Neural cell (in vitro differentiated cells): ENCODE data around the gene NTN4. TPM values are rescaled to one million over a fixed set of nuclear protein-coding genes. Genes with fewer than 3 reads are reported as not detected.

Experiments used
- H2AFZ ChIP-seq: fragments of 200-600, 300-800 bp; sonication (generic), shearing (Covaris generic); 2 replicates; pipeline ENCODE4 v1.6.0; 2014; ENCODE audit warnings: low read depth, mild to moderate bottlenecking, antibody characterized with exemption, low read length, moderate library complexity
- H3F3A ChIP-seq: fragments of 200-600 bp; shearing (Covaris generic); 2 replicates; pipeline ENCODE4 v1.6.1; 2016; ENCODE audit warnings: mild to moderate bottlenecking, moderate library complexity, mixed read lengths, antibody characterized with exemption, low read length; ENCODE audit not compliant: insufficient read depth, poor library complexity, severe bottlenecking
- H3K27ac ChIP-seq: fragments of 200-600, 300-800 bp; sonication (generic), shearing (Covaris generic); 2 replicates; pipeline ENCODE4 v1.5.1; 2014; ENCODE audit warnings: mild to moderate bottlenecking, low read length, moderate library complexity
- H3K27me3 ChIP-seq: fragments of 300-800, 200-600 bp; sonication (generic), shearing (Covaris generic); 2 replicates; pipeline ENCODE4 v1.6.0; 2014; ENCODE audit warnings: mild to moderate bottlenecking, low read depth, low read length, moderate library complexity; ENCODE audit not compliant: insufficient read depth
- H3K36me3 ChIP-seq: fragments of 300-800, 200-600 bp; sonication (generic), shearing (Covaris generic); 2 replicates; pipeline ENCODE4 v1.5.1; 2014; ENCODE audit warnings: mild to moderate bottlenecking, antibody characterized with exemption, low read length, moderate library complexity; ENCODE audit not compliant: insufficient read depth
- H3K4me2 ChIP-seq: fragments of 300-800, 200-600 bp; sonication (generic), shearing (Covaris generic); 2 replicates; pipeline ENCODE4 v1.6.0; 2014; ENCODE audit warnings: mild to moderate bottlenecking, low read length
- H3K4me3 ChIP-seq: fragments of 300-800, 200-600 bp; sonication (generic), shearing (Covaris generic); 2 replicates; pipeline ENCODE4 v1.5.1; 2014; ENCODE audit warnings: mild to moderate bottlenecking, low read length, moderate library complexity
- H3K79me2 ChIP-seq: fragments of 200-600 bp; shearing (Covaris generic); replicated peaks from 2 replicates; pipeline ENCODE4 v1.6.0; 2014; ENCODE audit warnings: mild to moderate bottlenecking, low read length, moderate library complexity; ENCODE audit not compliant: insufficient read depth
- H3K9ac ChIP-seq: fragments of 300-800, 200-600 bp; sonication (generic), shearing (Covaris generic); 2 replicates; pipeline ENCODE4 v1.6.1; 2016; ENCODE audit warnings: mild to moderate bottlenecking, low read length, mixed read lengths
- H3K9me2 ChIP-seq: fragments of 200-600 bp; shearing (Covaris generic); 2 replicates; pipeline ENCODE4 v1.6.1; 2016; ENCODE audit warnings: mild to moderate bottlenecking, low read length, mixed read lengths; ENCODE audit not compliant: insufficient read depth
- H3K9me3 ChIP-seq: fragments of 200-600, 300-800 bp; sonication (generic), shearing (Covaris generic); 2 replicates; pipeline ENCODE4 v1.6.1; 2016; ENCODE audit warnings: mild to moderate bottlenecking, mixed run types, low read length, moderate library complexity, mixed read lengths
- H4K20me1 ChIP-seq: fragments of 200-600 bp; shearing (Covaris generic); 2 replicates; pipeline ENCODE4 v1.6.1; 2016; ENCODE audit warnings: mild to moderate bottlenecking, mixed run types; ENCODE audit not compliant: insufficient read depth
- EP300 ChIP-seq: fragments of 450-650 bp; conservative IDR thresholded peaks from 2 replicates; pipeline ENCODE4 v1.6.1; 2014; ENCODE audit warnings: antibody characterized with exemption, mild to moderate bottlenecking, moderate library complexity; ENCODE audit not compliant: poor library complexity, severe bottlenecking
- EZH2 ChIP-seq: fragments of 200-600, 300-800 bp; shearing (Covaris generic), sonication (generic); IDR thresholded peaks from 2 replicates; pipeline ENCODE4 v1.6.1; 2014; ENCODE audit warnings: antibody characterized with exemption, low read length, borderline replicate concordance, mild to moderate bottlenecking; ENCODE audit not compliant: insufficient read depth, poor library complexity, severe bottlenecking
- MXI1 ChIP-seq: fragments of 450-650 bp; conservative IDR thresholded peaks from 2 replicates; pipeline ENCODE4 v1.6.1; 2014; ENCODE audit warnings: antibody characterized with exemption, mild to moderate bottlenecking; ENCODE audit not compliant: poor library complexity, severe bottlenecking
- POLR2AphosphoS5 ChIP-seq: IDR thresholded peaks from 2 replicates; pipeline ENCODE4 v1.6.1; 2012
- RAD21 ChIP-seq: fragments of 450-650 bp; conservative IDR thresholded peaks from 2 replicates; pipeline ENCODE4 v1.6.1; 2014; ENCODE audit warnings: antibody characterized with exemption, mild to moderate bottlenecking, moderate library complexity
- SMC3 ChIP-seq: fragments of 450-650 bp; conservative IDR thresholded peaks from 2 replicates; pipeline ENCODE4 v1.6.1; 2014; ENCODE audit warnings: antibody characterized with exemption, mild to moderate bottlenecking, moderate library complexity; ENCODE audit not compliant: poor library complexity
- TAF1 ChIP-seq: IDR thresholded peaks from 2 replicates; pipeline ENCODE4 v1.6.1; 2012; ENCODE audit warnings: low read depth
- polyA plus RNA-seq: library from polyadenylated mRNA; depleted of rRNA; stranded (reverse); fragments of >200 nt; gene quantifications from 2 replicates; pipeline ENCODE4 v1.2.3, GENCODE V29; 2014
- TF ChIP-seq, protein P1 (sequence below): IDR thresholded peaks from 2 replicates; pipeline ENCODE4 v1.6.1; 2012; ENCODE audit warnings: borderline replicate concordance
- TF ChIP-seq, protein P2 (sequence below): fragments of 450-650 bp; IDR thresholded peaks from 2 replicates; pipeline ENCODE4 v1.5.1; 2014; ENCODE audit warnings: antibody characterized with exemption, mild to moderate bottlenecking, moderate library complexity; ENCODE audit not compliant: poor library complexity, severe bottlenecking

NTN4 gene
- polyA plus RNA-seq, 1 donor from 2014 or later: 12.4 TPM

DNA sequence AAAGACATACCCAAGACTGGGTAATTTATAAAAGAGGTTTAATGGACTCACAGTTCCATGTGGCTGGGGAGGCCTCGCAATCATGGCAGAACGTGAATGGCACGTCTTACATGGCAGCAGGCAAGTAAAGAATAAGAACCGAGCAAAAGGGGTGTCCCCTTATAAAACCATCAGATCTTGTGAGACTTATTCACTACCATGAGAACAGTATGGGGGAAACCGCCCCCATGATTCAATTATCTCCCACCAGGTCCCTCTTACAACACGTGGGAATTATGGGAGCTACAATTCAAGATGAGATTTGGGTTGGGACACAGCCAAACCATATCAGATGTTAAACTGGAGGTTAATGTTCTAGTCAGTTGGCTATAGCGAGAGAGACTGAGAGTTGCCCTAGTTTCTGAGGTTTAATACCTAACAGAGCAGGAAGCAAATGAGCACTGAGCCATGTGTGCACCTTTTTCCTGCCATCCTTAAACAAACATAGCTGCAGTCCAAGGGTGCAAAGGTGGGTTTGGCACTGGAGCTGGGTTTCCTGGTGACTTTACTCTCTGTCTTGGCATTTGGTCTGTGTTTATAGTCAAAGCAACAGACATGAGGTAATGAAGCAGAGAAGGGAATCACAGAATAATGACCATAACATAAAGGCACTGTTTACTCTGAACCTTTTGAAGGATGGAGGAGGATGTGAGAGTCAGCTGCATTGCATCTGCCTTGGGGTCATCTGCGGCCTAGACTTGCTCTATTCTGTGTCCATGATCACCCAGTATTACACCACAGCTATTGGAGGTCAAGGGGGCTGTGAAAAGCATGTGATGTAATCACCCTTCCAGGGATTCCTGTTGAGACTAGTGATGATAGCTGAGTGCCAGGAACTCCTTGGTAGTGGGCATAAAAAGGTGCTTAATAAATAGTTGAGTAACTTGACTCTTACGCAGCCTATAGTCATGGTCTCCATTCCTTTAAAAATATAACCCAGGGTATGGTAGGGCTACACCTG lies 155.6 kb downstream of the NTN4 start:
- H3K79me2 ChIP-seq: no peaks in the 10 kb centered on the region
- H2AFZ ChIP-seq: no peak overlapping the region
- no peaks in the 10 kb centered on the region for H4K20me1 ChIP-seq
- H3K4me3 ChIP-seq: no peak overlapping the region
- no peak overlapping the region for H3K27ac ChIP-seq
- no peak overlapping the region for H3K4me2 ChIP-seq
- H3K9me2 ChIP-seq: no peaks in the 10 kb centered on the region
- H3K27me3 ChIP-seq: no peaks in the 10 kb centered on the region
- no peaks in the 10 kb centered on the region for H3F3A ChIP-seq
- no peak for TF ChIP-seq TAF1
- TF ChIP-seq, protein P1, sequence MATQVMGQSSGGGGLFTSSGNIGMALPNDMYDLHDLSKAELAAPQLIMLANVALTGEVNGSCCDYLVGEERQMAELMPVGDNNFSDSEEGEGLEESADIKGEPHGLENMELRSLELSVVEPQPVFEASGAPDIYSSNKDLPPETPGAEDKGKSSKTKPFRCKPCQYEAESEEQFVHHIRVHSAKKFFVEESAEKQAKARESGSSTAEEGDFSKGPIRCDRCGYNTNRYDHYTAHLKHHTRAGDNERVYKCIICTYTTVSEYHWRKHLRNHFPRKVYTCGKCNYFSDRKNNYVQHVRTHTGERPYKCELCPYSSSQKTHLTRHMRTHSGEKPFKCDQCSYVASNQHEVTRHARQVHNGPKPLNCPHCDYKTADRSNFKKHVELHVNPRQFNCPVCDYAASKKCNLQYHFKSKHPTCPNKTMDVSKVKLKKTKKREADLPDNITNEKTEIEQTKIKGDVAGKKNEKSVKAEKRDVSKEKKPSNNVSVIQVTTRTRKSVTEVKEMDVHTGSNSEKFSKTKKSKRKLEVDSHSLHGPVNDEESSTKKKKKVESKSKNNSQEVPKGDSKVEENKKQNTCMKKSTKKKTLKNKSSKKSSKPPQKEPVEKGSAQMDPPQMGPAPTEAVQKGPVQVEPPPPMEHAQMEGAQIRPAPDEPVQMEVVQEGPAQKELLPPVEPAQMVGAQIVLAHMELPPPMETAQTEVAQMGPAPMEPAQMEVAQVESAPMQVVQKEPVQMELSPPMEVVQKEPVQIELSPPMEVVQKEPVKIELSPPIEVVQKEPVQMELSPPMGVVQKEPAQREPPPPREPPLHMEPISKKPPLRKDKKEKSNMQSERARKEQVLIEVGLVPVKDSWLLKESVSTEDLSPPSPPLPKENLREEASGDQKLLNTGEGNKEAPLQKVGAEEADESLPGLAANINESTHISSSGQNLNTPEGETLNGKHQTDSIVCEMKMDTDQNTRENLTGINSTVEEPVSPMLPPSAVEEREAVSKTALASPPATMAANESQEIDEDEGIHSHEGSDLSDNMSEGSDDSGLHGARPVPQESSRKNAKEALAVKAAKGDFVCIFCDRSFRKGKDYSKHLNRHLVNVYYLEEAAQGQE: no peak
- H3K9me3 ChIP-seq: peaks cover 4% of the 10 kb centered on the region
- H3K36me3 ChIP-seq: no peaks in the 10 kb centered on the region
- no peak overlapping the region for H3K9ac ChIP-seq

DNA sequence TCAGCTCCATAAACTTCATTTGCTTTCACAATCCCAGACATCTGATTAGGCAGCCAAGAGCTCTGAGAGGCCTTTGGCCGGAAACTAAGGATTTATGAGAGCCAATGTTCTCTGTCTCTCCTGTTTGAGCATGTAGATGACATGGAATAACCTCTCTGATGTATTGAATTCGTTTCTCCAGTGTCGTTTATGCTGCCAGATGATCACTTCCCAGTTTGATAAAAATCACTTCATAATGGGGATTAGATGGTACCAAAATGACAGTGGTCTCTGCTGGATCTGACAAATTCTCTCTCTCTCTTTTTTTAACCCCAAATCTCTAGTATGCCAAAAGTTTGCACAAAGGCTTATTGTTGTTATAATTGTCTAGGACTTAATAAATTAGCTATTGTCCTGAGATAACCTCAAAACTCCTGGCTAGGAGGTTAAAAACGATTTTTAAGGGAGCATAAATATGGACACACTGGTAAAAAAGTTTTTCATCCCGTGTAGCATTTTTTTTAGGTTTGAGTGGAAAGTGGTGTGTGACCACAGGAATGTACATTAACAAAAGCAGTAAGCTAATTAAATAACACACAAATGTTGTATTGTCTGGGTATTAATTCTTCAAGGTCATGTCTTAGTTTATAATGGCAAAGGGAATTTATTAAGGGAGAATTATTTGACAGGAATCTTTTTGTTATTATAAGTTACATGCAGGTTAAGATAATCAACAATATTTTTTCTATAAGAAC lies 156.7 kb downstream of the NTN4 start:
- no peak for TF ChIP-seq TAF1
- no peak for TF ChIP-seq EP300
- no peak for TF ChIP-seq MXI1
- TF ChIP-seq EZH2: no peak
- no peak for TF ChIP-seq POLR2AphosphoS5
- TF ChIP-seq RAD21: no peak
- TF ChIP-seq, protein P1: no peak
- no peak for TF ChIP-seq SMC3
- TF ChIP-seq, protein P2, sequence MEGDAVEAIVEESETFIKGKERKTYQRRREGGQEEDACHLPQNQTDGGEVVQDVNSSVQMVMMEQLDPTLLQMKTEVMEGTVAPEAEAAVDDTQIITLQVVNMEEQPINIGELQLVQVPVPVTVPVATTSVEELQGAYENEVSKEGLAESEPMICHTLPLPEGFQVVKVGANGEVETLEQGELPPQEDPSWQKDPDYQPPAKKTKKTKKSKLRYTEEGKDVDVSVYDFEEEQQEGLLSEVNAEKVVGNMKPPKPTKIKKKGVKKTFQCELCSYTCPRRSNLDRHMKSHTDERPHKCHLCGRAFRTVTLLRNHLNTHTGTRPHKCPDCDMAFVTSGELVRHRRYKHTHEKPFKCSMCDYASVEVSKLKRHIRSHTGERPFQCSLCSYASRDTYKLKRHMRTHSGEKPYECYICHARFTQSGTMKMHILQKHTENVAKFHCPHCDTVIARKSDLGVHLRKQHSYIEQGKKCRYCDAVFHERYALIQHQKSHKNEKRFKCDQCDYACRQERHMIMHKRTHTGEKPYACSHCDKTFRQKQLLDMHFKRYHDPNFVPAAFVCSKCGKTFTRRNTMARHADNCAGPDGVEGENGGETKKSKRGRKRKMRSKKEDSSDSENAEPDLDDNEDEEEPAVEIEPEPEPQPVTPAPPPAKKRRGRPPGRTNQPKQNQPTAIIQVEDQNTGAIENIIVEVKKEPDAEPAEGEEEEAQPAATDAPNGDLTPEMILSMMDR: no peak
- no peak overlapping the region for H2AFZ ChIP-seq
- no peaks in the 10 kb centered on the region for H4K20me1 ChIP-seq
- H3K9me3 ChIP-seq: peaks cover 4% of the 10 kb centered on the region
- no peak overlapping the region for H3K4me2 ChIP-seq
- H3K27ac ChIP-seq: no peak overlapping the region
- no peaks in the 10 kb centered on the region for H3F3A ChIP-seq
- no peaks in the 10 kb centered on the region for H3K36me3 ChIP-seq
- H3K4me3 ChIP-seq: no peak overlapping the region
- H3K79me2 ChIP-seq: no peaks in the 10 kb centered on the region
- no peaks in the 10 kb centered on the region for H3K9me2 ChIP-seq
- no peaks in the 10 kb centered on the region for H3K27me3 ChIP-seq
- H3K9ac ChIP-seq: no peak overlapping the region
